A549 treated with GW870086 at 1 μM for 4 hours (cell line): ENCODE measurements around the gene SNRPN. TPM values are rescaled to one million over a fixed set of nuclear protein-coding genes. Genes with fewer than 3 reads are reported as not detected.

Experiments
- total RNA-seq: library from RNA; stranded (reverse); fragments of 200-300 nt; extraction: Qiagen RNA extraction; gene quantifications from 5 replicates; pipeline ENCODE4 v1.2.3, GENCODE V29; 2022; ENCODE audit warnings: low read depth

Gene SNRPN
- 95.5 to 100.0 TPM (median 96.7 TPM) in 5 replicates for total RNA-seq

DNA sequence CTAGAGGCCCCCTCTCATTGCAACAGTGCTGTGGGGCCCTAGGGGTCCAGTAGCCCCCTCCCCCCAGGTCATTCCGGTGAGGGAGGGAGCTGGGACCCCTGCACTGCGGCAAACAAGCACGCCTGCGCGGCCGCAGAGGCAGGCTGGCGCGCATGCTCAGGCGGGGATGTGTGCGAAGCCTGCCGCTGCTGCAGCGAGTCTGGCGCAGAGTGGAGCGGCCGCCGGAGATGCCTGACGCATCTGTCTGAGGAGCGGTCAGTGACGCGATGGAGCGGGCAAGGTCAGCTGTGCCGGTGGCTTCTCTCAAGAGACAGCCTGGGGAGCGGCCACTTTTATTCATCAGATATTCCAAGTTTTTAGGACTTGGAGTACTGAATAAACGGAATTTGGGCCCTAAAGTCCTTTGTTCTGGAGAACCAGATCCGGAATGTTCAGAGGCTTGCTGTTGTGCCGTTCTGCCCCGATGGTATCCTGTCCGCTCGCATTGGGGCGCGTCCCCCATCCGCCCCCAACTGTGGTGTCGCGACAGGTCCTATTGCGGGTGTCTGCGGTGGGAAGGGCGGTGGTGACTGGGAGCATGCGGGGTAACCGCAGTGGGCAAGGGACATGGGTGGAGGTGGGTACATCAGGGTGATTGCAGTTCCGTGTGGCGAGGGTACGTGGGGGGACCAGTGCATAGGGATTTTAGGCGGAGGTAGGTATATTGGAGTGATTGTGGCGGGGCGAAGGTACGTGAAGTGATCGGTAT, at the start of gene SNRPN, which contains the start of gene SNURF:
Gene SNRPN (plus strand): TSS at position 205 of the 748 bp plus-strand sequence. CDS start 19,467 bp downstream, outside the sequence.
Gene SNURF (plus strand): TSS at position 205 of the 748 bp plus-strand sequence. CDS start 62 bp downstream, at position 267.

Other genes starting within 250 kb of the SNRPN start
- gene SNURF, start within 50 bp of the SNRPN start, total RNA-seq, result 7.5 to 10.4 TPM (median 8.8 TPM) in 5 replicates